ENCODE measurements around the gene GKN1.

DNA sequence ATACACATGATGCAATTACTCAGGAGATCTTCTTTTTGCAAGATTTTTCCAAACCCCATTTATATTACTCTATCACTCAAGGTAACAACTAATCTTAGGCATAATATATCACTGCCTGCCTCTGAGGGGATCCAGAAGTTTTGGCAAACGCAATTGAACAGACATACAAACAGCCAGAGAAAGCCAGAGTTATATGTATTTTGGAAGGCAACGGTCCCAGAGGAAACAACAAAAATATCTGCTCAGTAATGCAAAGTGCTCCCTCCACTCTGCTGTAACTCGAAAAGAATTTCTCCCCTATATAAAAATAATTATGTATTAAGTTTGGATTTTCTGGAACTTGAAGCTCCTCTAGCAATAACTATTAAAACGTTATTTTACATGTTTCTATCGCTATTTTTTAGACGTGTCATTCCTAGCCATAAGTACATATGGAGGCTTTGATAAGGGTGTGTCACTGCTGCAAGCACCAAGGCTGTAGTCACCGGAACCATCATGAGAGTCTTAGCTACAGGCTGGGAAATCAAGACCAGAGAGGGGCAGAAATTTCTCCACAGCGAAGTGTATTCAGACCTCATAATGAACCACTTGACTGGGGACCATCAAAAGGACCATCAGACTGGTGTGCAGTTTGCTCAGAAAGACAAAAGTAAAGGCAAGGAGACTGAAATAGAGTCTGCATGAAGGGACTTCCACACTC lies 3.7 kb upstream of the GKN1 start:
- TF ChIP-seq, protein P1, sequence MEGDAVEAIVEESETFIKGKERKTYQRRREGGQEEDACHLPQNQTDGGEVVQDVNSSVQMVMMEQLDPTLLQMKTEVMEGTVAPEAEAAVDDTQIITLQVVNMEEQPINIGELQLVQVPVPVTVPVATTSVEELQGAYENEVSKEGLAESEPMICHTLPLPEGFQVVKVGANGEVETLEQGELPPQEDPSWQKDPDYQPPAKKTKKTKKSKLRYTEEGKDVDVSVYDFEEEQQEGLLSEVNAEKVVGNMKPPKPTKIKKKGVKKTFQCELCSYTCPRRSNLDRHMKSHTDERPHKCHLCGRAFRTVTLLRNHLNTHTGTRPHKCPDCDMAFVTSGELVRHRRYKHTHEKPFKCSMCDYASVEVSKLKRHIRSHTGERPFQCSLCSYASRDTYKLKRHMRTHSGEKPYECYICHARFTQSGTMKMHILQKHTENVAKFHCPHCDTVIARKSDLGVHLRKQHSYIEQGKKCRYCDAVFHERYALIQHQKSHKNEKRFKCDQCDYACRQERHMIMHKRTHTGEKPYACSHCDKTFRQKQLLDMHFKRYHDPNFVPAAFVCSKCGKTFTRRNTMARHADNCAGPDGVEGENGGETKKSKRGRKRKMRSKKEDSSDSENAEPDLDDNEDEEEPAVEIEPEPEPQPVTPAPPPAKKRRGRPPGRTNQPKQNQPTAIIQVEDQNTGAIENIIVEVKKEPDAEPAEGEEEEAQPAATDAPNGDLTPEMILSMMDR (IDR thresholded peaks at IDR 0.05): no peak
- TF ChIP-seq POLR2A (IDR thresholded peaks at IDR 0.05): no peak
